Upper lobe of right lung (tissue), 1 donor: Measurements from ENCODE around the gene CAPZA1. TPM values are rescaled to one million over a fixed set of nuclear protein-coding genes. Genes with fewer than 3 reads are reported as not detected.

Experiments
- ATAC-seq: fragments of 200-7000 bp; cut with Tn5 transposase; one replicate; pipeline ENCODE4 v1.9.1; 2020; ENCODE audit warnings: mild to moderate bottlenecking, moderate library complexity
- DNase-seq: peaks from one replicate; pipeline ENCODE4 v3.0.0-alpha.2; 2020
- H3K27ac ChIP-seq: fragments of 200-600 bp; one replicate; pipeline ENCODE4 v1.8.0; 2022
- H3K27me3 ChIP-seq: fragments of 200-600 bp; one replicate; pipeline ENCODE4 v1.8.0; 2022; ENCODE audit warnings: mild to moderate bottlenecking
- H3K36me3 ChIP-seq: fragments of 200-600 bp; one replicate; pipeline ENCODE4 v1.8.0; 2022
- H3K4me1 ChIP-seq: fragments of 200-600 bp; one replicate; pipeline ENCODE4 v1.8.0; 2022
- H3K4me3 ChIP-seq: fragments of 200-600 bp; one replicate; pipeline ENCODE4 v1.8.0; 2022; ENCODE audit warnings: mild to moderate bottlenecking
- H3K9me3 ChIP-seq: fragments of 200-600 bp; one replicate; pipeline ENCODE4 v1.8.0; 2022
- intact Hi-C: fragments of 100-400 bp; cut with DNase I; formaldehyde crosslinking; loops from one replicate; pipeline ENCODE4 v1.11.0; 2022
- total RNA-seq: library from RNA; stranded (reverse); fragmentation: NEBNext Ultra II Directional; extraction: Animal tissue kit (Norgen Biotek cat#: 25700); gene quantifications from one replicate; pipeline ENCODE4 v1.2.1, GENCODE V29; 2021
- TF ChIP-seq, protein P1 (sequence below): fragments of 200-600 bp; IDR thresholded peaks from one replicate; pipeline ENCODE4 v1.8.0; 2022; ENCODE audit warnings: antibody characterized with exemption
- donor health status: DM: no; HTN: yes; CAD: no; lungs with severe emphysema.

CAPZA1 gene
- total RNA-seq, 1 donor from 2014 or later: 123 TPM

DNA sequence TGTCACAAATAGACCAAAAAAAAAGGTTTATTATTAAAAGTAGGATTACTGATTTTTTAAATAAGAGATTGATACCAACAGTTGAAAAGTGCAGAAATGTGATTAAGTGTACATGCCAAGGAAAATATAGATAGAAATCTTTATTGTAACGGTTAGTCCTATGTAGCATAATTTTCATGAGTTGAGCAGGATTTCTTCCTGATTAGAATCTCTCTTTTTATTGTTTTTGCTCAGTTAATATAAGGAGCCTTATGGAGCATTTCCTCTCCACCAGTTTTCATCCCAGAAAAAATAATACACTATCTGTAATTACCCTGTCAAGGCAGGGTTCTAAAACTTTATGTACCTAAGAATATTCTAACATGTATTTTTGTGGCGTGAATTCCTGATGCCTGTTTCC is 23.4 kb downstream of the CAPZA1 start:
- Histone ChIP-seq H3K36me3 (peaks cover 21% of the 10 kb centered on the region), H3K4me3 (no peak overlapping the region), H3K9me3 (no peaks in the 10 kb centered on the region), H3K4me1 (peaks cover 8% of the 10 kb centered on the region), H3K27me3 (no peaks in the 10 kb centered on the region), H3K27ac (no peak overlapping the region)
- no peak for DNase-seq
- intact Hi-C loops: no loop called here
- ATAC-seq: no peak
- TF ChIP-seq, protein P1, sequence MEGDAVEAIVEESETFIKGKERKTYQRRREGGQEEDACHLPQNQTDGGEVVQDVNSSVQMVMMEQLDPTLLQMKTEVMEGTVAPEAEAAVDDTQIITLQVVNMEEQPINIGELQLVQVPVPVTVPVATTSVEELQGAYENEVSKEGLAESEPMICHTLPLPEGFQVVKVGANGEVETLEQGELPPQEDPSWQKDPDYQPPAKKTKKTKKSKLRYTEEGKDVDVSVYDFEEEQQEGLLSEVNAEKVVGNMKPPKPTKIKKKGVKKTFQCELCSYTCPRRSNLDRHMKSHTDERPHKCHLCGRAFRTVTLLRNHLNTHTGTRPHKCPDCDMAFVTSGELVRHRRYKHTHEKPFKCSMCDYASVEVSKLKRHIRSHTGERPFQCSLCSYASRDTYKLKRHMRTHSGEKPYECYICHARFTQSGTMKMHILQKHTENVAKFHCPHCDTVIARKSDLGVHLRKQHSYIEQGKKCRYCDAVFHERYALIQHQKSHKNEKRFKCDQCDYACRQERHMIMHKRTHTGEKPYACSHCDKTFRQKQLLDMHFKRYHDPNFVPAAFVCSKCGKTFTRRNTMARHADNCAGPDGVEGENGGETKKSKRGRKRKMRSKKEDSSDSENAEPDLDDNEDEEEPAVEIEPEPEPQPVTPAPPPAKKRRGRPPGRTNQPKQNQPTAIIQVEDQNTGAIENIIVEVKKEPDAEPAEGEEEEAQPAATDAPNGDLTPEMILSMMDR: no peak

- H3K27me3 ChIP-seq: no peaks in the 10 kb centered on the region
- TF ChIP-seq, protein P1: no peak
- intact Hi-C loops: no loop called here
- no peak overlapping the region for H3K27ac ChIP-seq
- no peaks in the 10 kb centered on the region for H3K9me3 ChIP-seq
- H3K36me3 ChIP-seq: peaks cover 50% of the 10 kb centered on the region
- peaks cover 4% of the 10 kb centered on the region for H3K4me1 ChIP-seq
- no peak overlapping the region for H3K4me3 ChIP-seq
- ATAC-seq (no peak), DNase-seq (no peak)
These were observed 26.6 kb downstream of the CAPZA1 start for GRCh38 chr1:112646225-112646624.

DNA sequence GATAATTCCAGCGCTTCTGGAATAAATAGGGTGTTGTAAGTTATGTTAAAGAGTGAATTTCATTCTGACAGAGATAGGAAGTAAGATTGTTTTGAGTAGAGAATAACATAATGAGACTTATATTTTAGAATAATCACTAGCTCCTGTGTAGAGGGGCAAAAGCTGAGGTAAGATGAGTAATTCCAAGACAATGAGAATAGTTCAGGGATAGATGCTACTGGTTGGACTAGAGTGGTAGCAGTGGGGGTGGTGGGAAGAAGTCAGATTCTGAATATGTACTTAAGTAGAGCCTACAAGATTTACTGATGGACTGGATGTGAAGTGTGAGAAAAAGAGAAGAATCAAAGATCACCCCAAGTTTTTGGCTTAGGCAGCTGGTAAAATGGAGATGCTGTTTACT is 31.6 kb downstream of the CAPZA1 start:
- DNase-seq (no peak), ATAC-seq (no peak)
- intact Hi-C loops: no loop called here
- H3K27ac ChIP-seq: no peak overlapping the region
- H3K36me3 ChIP-seq: peaks cover 92% of the 10 kb centered on the region
- H3K4me1 ChIP-seq: no peaks in the 10 kb centered on the region
- no peaks in the 10 kb centered on the region for H3K9me3 ChIP-seq
- TF ChIP-seq, protein P1: no peak
- H3K27me3 ChIP-seq: no peaks in the 10 kb centered on the region
- H3K4me3 ChIP-seq: no peak overlapping the region

DNA sequence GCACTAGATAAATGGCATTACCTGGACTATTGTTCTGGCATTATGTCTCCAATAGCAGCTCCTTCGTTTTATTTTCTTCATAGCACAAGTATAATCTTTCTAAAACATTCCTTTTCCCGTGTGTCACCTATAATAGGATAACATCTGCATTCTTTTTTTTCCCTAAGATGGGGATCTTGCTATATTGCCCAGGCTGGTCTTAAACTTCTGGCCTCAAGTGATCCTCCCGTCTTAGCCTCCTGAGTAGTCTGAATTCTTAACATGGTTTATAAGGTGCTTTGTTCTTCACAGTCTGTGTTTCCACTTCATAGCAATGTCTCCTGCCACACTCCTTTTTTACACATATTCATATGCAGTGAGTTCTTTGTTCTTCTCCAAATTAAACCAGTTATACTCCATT is 46.2 kb downstream of the CAPZA1 start:
- Histone ChIP-seq H3K27me3 (no peaks in the 10 kb centered on the region), H3K4me3 (no peak overlapping the region), H3K36me3 (peaks cover 100% of the 10 kb centered on the region), H3K9me3 (no peaks in the 10 kb centered on the region), H3K27ac (no peak overlapping the region), H3K4me1 (no peaks in the 10 kb centered on the region)
- intact Hi-C loops: no loop called here
- no peak for DNase-seq
- ATAC-seq: no peak
- TF ChIP-seq, protein P1: no peak

- DNase-seq (no peak), ATAC-seq (no peak)
- no peak overlapping the region for H3K27ac ChIP-seq
- TF ChIP-seq, protein P1: no peak
- intact Hi-C loops: no loop called here
- H3K9me3 ChIP-seq: no peaks in the 10 kb centered on the region
- H3K4me1 ChIP-seq: no peaks in the 10 kb centered on the region
- H3K36me3 ChIP-seq: peaks cover 100% of the 10 kb centered on the region
- no peaks in the 10 kb centered on the region for H3K27me3 ChIP-seq
- no peak overlapping the region for H3K4me3 ChIP-seq
These were observed 47.3 kb downstream of the CAPZA1 start for GRCh38 chr1:112666946-112667345.

DNA sequence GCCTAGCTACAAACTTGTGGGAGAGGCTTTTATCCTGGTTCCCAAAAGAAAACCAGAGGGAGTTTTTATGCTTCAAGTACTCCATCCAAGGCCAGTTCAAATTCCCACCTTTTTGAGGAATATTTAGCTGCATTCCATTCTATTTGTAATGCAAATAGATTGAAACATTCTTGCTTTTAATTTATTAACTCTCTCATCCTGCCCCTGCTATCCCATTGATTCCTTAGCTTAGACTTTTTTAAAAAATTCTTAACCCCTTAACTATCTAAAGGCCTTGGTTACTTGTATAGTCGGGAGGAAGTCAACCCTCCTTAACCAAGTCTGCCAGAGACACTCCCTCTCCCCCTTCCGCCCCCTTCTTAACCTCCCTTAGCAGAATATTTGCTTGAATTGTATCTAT is 52.4 kb downstream of the CAPZA1 start:
- intact Hi-C loops: no loop called here
- ATAC-seq: no peak
- peaks cover 49% of the 10 kb centered on the region for H3K36me3 ChIP-seq

More for the DNA sequence above, 52.4 kb downstream of the CAPZA1 start:
- H3K27me3 ChIP-seq: no peaks in the 10 kb centered on the region
- no peak overlapping the region for H3K27ac ChIP-seq
- TF ChIP-seq, protein P1: no peak
- H3K4me3 ChIP-seq: no peak overlapping the region
- peaks cover 19% of the 10 kb centered on the region for H3K4me1 ChIP-seq
- H3K9me3 ChIP-seq: no peaks in the 10 kb centered on the region
- DNase-seq: no peak
